SU-DHL-6 (cell line): ENCODE data around the gene RALGAPA1.

Source experiments
- H2AFZ ChIP-seq: fragments of 200-600 bp; sonication (generic); 2 replicates; pipeline ENCODE4 v1.6.1; 2014; ENCODE audit warnings: low read depth, mild to moderate bottlenecking, moderate library complexity, mixed read lengths, antibody characterized with exemption, low read length; ENCODE audit not compliant: severe bottlenecking
- H3F3A ChIP-seq: fragments of 200-600 bp; shearing (Covaris generic); 2 replicates; pipeline ENCODE4 v1.6.0; 2016; ENCODE audit warnings: antibody characterized with exemption, mild to moderate bottlenecking; ENCODE audit not compliant: insufficient read depth
- H3K27ac ChIP-seq: fragments of 200-600 bp; sonication (generic); 2 replicates; pipeline ENCODE4 v1.5.1; 2016; ENCODE audit warnings: low read depth, mild to moderate bottlenecking, low read length, moderate library complexity, mixed read lengths
- H3K27me3 ChIP-seq: fragments of 200-600 bp; sonication (generic), shearing (Covaris generic); 2 replicates; pipeline ENCODE4 v1.6.0; 2014; ENCODE audit warnings: mild to moderate bottlenecking, low read length
- H3K36me3 ChIP-seq: fragments of 200-600 bp; sonication (generic); 2 replicates; pipeline ENCODE4 v1.6.1; 2014; ENCODE audit warnings: mild to moderate bottlenecking, low read length, mixed read lengths
- H3K4me2 ChIP-seq: fragments of 300-600, 200-600 bp; shearing (Covaris generic), sonication (generic); 2 replicates; pipeline ENCODE4 v1.6.0; 2014; ENCODE audit warnings: low read length, low read depth, mild to moderate bottlenecking; ENCODE audit not compliant: poor library complexity, severe bottlenecking
- H3K4me3 ChIP-seq: fragments of 200-600 bp; sonication (generic); 2 replicates; pipeline ENCODE4 v1.5.1; 2014; ENCODE audit warnings: antibody characterized with exemption, low read length, mild to moderate bottlenecking, mixed read lengths; ENCODE audit not compliant: insufficient read depth, poor library complexity, severe bottlenecking
- H3K79me2 ChIP-seq: fragments of 200-600 bp; sonication (generic); 2 replicates; pipeline ENCODE4 v1.6.1; 2014; ENCODE audit warnings: mild to moderate bottlenecking, low read length, moderate library complexity; ENCODE audit not compliant: insufficient read depth
- H3K9ac ChIP-seq: fragments of 200-600 bp; sonication (generic); 2 replicates; pipeline ENCODE4 v1.7.0; 2014; ENCODE audit warnings: mild to moderate bottlenecking, low read length
- H3K9me2 ChIP-seq: fragments of 200-600 bp; sonication (generic); replicated peaks from 2 replicates; pipeline ENCODE4 v1.6.1; 2014; ENCODE audit warnings: low read length; ENCODE audit not compliant: insufficient read depth
- H3K9me3 ChIP-seq: fragments of 200-600 bp; sonication (generic); 2 replicates; pipeline ENCODE4 v1.6.1; 2014; ENCODE audit warnings: low read length, mixed read lengths; ENCODE audit not compliant: insufficient read depth
- H4K20me1 ChIP-seq: fragments of 200-600 bp; sonication (generic); 2 replicates; pipeline ENCODE4 v1.6.1; 2014; ENCODE audit warnings: low read depth, mild to moderate bottlenecking, antibody characterized with exemption, low read length, moderate library complexity, mixed read lengths
- CTCF ChIP-seq: fragments of 200-600 bp; sonication (generic); IDR thresholded peaks from one replicate; pipeline ENCODE4 v1.5.1; 2017; ENCODE audit warnings: antibody characterized with exemption, mild to moderate bottlenecking, low read length, moderate library complexity; ENCODE audit not compliant: insufficient read depth, poor library complexity, severe bottlenecking
- EZH2phosphoT487 ChIP-seq: fragments of 200-600 bp; sonication (generic), shearing (Covaris generic); conservative IDR thresholded peaks from 2 replicates; pipeline ENCODE4 v1.6.1; 2018; ENCODE audit warnings: mild to moderate bottlenecking, antibody characterized with exemption, low read length, moderate library complexity, mixed read lengths

RALGAPA1 gene

GRCh38 chr14:35565871-35566464, 243.1 kb downstream of the RALGAPA1 start:
- Histone ChIP-seq H4K20me1 (no peaks in the 10 kb centered on the region), H3K27me3 (no peaks in the 10 kb centered on the region), H3K9me2 (no peaks in the 10 kb centered on the region), H2AFZ (no peak overlapping the region), H3K4me3 (no peak overlapping the region), H3K79me2 (no peaks in the 10 kb centered on the region), H3K9ac (no peak overlapping the region), H3K27ac (no peak overlapping the region), H3F3A (no peaks in the 10 kb centered on the region), H3K4me2 (no peak overlapping the region), H3K36me3 (no peaks in the 10 kb centered on the region), H3K9me3 (no peaks in the 10 kb centered on the region)
- TF ChIP-seq CTCF (no peak), EZH2phosphoT487 (no peak)

- H3K4me3 ChIP-seq: no peak overlapping the region
- no peaks in the 10 kb centered on the region for H3F3A ChIP-seq
- no peak overlapping the region for H3K9ac ChIP-seq
- no peaks in the 10 kb centered on the region for H4K20me1 ChIP-seq
- H3K27ac ChIP-seq: no peak overlapping the region
- no peaks in the 10 kb centered on the region for H3K79me2 ChIP-seq
- TF ChIP-seq EZH2phosphoT487 (no peak), CTCF (no peak)
- no peak overlapping the region for H2AFZ ChIP-seq
- no peaks in the 10 kb centered on the region for H3K9me3 ChIP-seq
- H3K4me2 ChIP-seq: no peak overlapping the region
- no peaks in the 10 kb centered on the region for H3K36me3 ChIP-seq
- no peaks in the 10 kb centered on the region for H3K9me2 ChIP-seq
- H3K27me3 ChIP-seq: no peaks in the 10 kb centered on the region
Measured at GRCh38 chr14:35558680-35559079, 250.4 kb downstream of the RALGAPA1 start.

GRCh38 chr14:35557221-35557747, 251.8 kb downstream of the RALGAPA1 start:
- no peak for TF ChIP-seq CTCF
- no peak for TF ChIP-seq EZH2phosphoT487
- H2AFZ ChIP-seq: no peak overlapping the region
- no peaks in the 10 kb centered on the region for H3K9me3 ChIP-seq
- H3K4me2 ChIP-seq: no peak overlapping the region
- H3K27me3 ChIP-seq: no peaks in the 10 kb centered on the region
- no peaks in the 10 kb centered on the region for H3K36me3 ChIP-seq
- H3K9ac ChIP-seq: no peak overlapping the region
- no peaks in the 10 kb centered on the region for H3F3A ChIP-seq
- H3K27ac ChIP-seq: no peak overlapping the region
- no peak overlapping the region for H3K4me3 ChIP-seq
- H3K9me2 ChIP-seq: no peaks in the 10 kb centered on the region
- no peaks in the 10 kb centered on the region for H3K79me2 ChIP-seq
- no peaks in the 10 kb centered on the region for H4K20me1 ChIP-seq
